Tongue (tissue), 2 donors: Measurements from ENCODE around the gene AUH. TPM values are rescaled to one million over a fixed set of nuclear protein-coding genes. Genes with fewer than 3 reads are reported as not detected.

Experiments
- DNase-seq: peaks from one replicate; pipeline ENCODE4 v3.0.0-alpha.2; 2015
- total RNA-seq: library from RNA; depleted of rRNA; stranded (reverse); fragments of >200 nt; gene quantifications from one replicate; pipeline ENCODE4 v1.2.3, GENCODE V29; 2014

AUH gene
- total RNA-seq, 1 donor from 2014 or later: 43.8 TPM

- DNase-seq: no peak
These were observed 116.0 kb downstream of the AUH start for GRCh38 chr9:91245431-91246313.

- no peak for DNase-seq
These were observed 118.7 kb downstream of the AUH start for GRCh38 chr9:91243029-91243428.

- DNase-seq: no peak
These were observed 119.8 kb downstream of the AUH start for GRCh38 chr9:91241909-91242308.

GRCh38 chr9:91240596-91241165 lies 121.0 kb downstream of the AUH start:
- DNase-seq: no peak

GRCh38 chr9:91239367-91240111 lies 122.2 kb downstream of the AUH start:
- DNase-seq: no peak

- DNase-seq: no peak
These were observed 127.2 kb downstream of the AUH start for GRCh38 chr9:91234523-91234922.

GRCh38 chr9:91231619-91232018 lies 130.1 kb downstream of the AUH start:
- no peak for DNase-seq

GRCh38 chr9:91223000-91223399 lies 138.7 kb downstream of the AUH start:
- DNase-seq: peak; percentile 35

- no peak for DNase-seq
These were observed 139.3 kb downstream of the AUH start for GRCh38 chr9:91222457-91222856.

- DNase-seq: peak; percentile 8
These were observed 140.4 kb downstream of the AUH start for GRCh38 chr9:91221332-91221731.

GRCh38 chr9:91220491-91221135 lies 141.1 kb downstream of the AUH start:
- DNase-seq: no peak

GRCh38 chr9:91220021-91220420 lies 141.7 kb downstream of the AUH start:
- no peak for DNase-seq

GRCh38 chr9:91219557-91219956 lies 142.2 kb downstream of the AUH start:
- DNase-seq: no peak

- no peak for DNase-seq
These were observed 144.3 kb downstream of the AUH start for GRCh38 chr9:91217388-91217787.

GRCh38 chr9:91214867-91215266 lies 146.9 kb downstream of the AUH start:
- no peak for DNase-seq

GRCh38 chr9:91214086-91214485 lies 147.6 kb downstream of the AUH start:
- DNase-seq: no peak

GRCh38 chr9:91212596-91213243 lies 149.0 kb downstream of the AUH start:
- no peak for DNase-seq

- no peak for DNase-seq
These were observed 149.8 kb downstream of the AUH start for GRCh38 chr9:91211919-91212318.

GRCh38 chr9:91211414-91211813 lies 150.3 kb downstream of the AUH start:
- DNase-seq: no peak

- DNase-seq: no peak
These were observed 151.4 kb downstream of the AUH start for GRCh38 chr9:91210318-91210717.

- no peak for DNase-seq
These were observed 152.9 kb downstream of the AUH start for GRCh38 chr9:91208837-91209236.

GRCh38 chr9:91208419-91208745 lies 153.3 kb downstream of the AUH start:
- DNase-seq: no peak
